Epithelial cell of prostate (primary cell): Measurements from ENCODE around the gene SGK2.

Experiments
- DNase-seq: peaks from one replicate; pipeline ENCODE4 v3.0.0-alpha.2; 2011; ENCODE audit warnings: low read depth, low spot score
- H3K27ac ChIP-seq: fragments of 450-650 bp; 2 replicates; pipeline ENCODE4 v1.5.1; 2017; ENCODE audit warnings: mild to moderate bottlenecking

SGK2 gene

DNA sequence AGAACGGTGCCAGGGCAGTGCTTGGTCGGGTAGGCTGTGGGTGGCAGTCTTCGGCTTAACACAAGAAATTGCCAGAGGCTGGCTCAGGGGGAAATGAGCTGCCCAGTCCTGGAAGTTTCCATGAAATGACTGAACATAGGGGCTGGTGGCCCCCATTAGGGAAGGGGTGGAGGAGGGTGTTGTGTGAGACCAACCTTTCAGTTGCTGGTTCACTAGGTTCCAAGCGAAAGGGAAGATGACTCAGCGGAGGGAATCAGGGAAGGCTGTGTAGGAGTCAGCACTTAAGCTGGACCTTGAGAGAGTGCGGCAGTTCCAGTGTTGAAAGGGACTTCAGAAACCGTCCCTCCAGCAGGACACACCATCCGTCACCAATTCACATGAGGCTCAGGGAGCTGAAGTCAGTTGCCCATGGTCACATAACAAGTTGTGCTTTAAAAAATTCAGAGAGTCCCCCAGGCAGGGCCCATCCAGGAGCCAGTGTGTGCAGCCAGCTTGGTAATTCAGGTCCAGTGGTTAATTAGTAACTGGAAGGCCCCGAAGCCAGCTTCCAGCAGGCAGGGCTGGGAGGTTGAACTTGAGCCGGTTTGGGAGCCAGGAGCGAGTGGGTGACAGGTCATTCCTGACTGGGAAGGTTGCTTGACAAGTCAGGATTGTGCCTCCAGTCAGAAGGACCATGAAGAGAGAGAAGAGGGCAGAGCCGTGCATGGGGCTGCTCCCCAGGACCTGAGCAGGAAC lies at the start of gene SGK2:
Gene SGK2, plus strand, starts transcription at position 616 of the 735 bp plus-strand sequence. CDS start 7,469 bp downstream, outside the sequence.
- no peak within 1 kb of the TSS for H3K27ac ChIP-seq
- no peak for DNase-seq

GRCh38 chr20:43511879-43512278 lies 46.9 kb upstream of the SGK2 start:
- DNase-seq, result no peak

DNA sequence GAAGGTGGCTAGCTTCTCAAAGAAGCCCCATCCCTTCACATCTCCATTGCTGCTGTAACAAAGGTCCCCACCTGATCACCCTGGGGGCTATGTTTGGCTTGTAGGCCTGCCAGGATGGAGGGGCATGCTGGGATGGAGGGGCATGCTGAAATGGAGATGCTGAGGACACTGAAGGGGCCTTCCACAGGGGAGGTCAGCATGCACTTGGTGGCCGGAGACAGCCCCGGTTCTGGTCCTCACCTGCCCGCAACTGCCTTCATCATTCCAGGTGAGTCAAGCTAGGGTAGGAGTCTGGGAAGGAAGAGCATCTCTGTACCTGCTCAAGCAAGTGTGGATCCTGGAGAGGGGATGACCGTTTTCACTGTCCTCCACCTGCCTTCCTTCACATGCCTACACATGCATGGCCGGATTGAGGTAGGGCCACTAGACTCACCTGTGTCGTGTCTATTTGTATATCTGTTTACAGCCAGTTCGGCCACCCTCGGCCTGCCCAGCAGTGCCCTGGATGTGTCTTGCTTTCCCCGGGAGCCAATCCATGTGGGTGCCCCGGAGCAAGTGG lies 45.4 kb upstream of the SGK2 start:
- no peak for DNase-seq
- peak overlapping the region; percentile 43 for H3K27ac ChIP-seq

More at GRCh38 chr20:43511879-43512278, 46.9 kb upstream of the SGK2 start:
- H3K27ac ChIP-seq, result no peak overlapping the region

DNA sequence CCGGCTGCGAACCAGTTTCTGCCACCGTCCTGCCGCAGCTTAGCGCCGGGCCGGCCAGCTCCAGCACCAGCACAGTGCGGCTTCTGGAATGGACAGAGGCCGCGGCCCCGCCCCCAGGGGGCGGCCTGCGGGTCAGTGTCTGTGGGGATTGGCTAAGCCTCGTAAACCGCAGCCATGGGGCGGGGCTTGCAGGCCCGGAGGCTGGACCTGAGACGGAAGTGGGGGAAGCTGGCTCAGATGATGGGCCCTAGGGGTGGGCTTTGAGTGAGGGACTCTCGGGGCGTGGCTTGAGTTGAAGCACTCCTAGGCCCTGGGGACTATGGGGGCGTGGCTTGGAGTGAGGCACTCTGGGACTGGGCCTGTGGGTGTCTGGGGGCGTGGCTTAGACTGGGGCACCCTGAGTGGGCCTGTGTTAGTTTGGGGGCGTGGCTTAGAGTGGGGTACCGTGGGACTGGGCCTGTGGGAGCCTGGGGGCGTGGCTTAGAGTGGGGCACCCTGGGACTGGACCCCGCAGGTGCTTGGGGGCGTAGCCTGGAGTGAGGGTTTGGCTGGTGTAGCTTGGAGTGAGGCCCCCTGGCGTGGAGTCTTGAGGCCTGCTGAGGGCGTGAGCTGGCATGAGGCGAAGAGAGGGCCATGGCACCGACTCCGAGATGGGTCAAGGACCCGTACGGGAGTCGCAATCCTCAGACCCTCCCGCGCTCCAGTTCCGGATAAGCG lies 44.7 kb upstream of the SGK2 start:
- DNase-seq, result peak; percentile 84
- peak overlapping the region; percentile 43 for H3K27ac ChIP-seq

DNA sequence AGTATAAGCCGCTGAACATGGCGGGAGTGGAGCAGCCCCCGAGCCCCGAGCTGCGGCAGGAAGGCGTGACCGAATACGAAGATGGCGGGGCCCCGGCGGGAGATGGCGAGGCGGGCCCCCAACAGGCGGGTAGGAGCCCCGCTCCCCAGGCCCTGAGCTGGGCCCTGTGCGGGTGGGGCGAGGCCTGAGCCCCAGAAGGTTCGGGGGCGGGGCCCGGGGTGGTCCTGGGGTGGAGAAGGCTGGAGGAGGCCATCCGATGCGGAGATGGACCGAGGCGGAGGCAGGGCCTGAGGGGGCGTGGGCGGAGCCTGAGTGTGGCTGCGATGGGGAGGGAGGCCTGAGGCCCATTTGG lies 44.2 kb upstream of the SGK2 start:
- DNase-seq, result no peak
- H3K27ac ChIP-seq, result no peak overlapping the region

DNA sequence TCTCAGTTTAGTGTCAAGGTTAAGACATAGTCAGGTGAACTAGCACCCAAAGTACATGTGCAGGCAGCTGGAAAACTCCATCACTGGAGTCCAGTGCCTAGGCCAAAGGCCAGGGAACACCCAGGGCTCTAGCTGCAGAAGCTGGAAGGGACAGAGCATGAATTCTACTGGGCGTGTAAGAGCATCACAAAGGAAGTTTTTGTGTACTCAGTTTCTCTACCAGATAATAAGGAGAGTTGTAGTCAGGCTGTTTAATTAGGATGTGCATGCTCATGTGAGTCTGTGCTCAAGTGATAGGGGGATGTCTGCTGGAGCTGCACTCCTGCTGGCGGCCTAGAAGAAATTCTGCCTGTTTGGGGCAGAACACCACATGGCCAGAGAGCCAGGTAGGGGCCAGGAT lies 43.2 kb upstream of the SGK2 start:
- no peak overlapping the region for H3K27ac ChIP-seq
- DNase-seq, result no peak

DNA sequence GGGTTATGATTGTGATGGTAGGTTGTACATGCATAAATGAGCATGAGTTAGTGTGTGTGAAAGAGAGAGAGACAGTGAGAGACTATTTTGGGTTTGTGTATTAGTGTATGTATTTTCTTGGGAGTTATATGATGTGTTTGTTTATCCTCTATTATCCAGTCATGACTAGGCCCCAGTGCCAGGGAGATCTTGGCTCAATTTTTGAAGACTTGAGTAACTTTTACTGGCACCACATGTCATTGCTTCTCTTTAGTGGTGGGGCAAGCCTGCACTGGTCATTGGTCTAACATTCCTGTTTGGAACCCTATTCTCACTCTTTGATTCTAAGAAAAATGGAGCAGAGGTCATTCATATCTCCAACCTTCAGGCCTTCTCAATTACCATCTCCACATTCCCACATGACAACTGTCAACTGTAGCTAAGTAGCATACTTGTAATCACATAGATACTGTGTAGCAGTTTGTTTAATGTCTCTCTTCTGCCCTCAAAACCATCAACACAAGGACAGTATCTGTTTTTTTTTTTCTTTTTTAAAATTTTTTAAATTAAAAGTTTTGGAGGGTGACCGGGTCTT lies 42.5 kb upstream of the SGK2 start:
- no peak for DNase-seq
- H3K27ac ChIP-seq, result no peak overlapping the region

- no peak for DNase-seq
- H3K27ac ChIP-seq, result no peak overlapping the region
These were observed 38.7 kb upstream of the SGK2 start for GRCh38 chr20:43520074-43520630.

DNA sequence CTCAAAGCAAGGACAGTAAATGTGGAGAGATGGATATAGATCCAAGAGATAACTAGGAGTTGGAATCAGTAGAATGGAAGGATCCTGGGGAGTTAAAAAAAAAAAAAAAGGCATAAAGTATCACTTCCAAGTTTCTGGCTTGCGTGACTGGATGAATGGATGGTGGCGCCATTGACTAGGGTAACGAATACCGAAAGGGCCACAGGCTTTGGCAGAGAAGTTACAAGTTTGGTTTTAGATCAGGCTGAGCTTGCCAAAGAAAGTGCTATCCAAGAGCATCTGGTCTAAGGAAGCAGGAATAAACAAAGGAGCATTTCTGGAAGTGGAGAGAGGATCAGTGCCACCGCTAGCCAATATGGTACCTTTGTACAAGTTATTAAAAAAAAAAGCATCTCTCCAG lies 33.8 kb upstream of the SGK2 start:
- DNase-seq, result no peak
- H3K27ac ChIP-seq, result no peak overlapping the region

DNA sequence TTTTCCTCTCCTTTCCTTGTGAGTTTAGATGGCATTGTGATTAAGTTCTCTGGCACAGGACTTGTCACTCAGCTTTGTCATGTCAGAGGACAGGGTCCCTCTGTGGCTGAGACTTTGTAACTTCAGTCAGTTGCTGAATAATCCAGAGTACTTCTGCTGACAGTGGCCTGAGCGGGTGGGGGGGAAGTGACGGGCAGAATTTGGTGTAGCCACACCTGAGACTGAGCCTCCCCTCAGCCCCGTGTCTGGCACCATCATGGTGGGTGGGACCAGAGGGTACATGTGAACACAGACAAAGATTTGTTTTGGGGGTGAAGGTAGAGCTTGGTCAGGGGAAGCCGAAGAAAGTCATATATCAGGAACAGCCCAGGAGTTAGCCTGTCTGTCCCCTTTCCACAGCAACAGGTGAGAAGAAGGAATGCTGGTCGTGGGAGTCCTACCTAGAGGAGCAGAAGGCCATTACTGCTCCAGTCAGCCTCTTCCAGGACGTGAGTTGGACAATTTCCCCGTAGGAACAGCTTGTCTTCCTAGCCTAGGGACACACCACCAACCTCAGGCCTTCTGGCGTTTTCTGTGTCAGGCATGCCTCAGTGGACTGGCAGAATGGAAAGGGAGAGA lies 30.5 kb upstream of the SGK2 start:
- no peak overlapping the region for H3K27ac ChIP-seq
- DNase-seq, result no peak

- H3K27ac ChIP-seq, result no peak overlapping the region
- no peak for DNase-seq
These were observed 29.8 kb upstream of the SGK2 start for GRCh38 chr20:43529051-43529450.

DNA sequence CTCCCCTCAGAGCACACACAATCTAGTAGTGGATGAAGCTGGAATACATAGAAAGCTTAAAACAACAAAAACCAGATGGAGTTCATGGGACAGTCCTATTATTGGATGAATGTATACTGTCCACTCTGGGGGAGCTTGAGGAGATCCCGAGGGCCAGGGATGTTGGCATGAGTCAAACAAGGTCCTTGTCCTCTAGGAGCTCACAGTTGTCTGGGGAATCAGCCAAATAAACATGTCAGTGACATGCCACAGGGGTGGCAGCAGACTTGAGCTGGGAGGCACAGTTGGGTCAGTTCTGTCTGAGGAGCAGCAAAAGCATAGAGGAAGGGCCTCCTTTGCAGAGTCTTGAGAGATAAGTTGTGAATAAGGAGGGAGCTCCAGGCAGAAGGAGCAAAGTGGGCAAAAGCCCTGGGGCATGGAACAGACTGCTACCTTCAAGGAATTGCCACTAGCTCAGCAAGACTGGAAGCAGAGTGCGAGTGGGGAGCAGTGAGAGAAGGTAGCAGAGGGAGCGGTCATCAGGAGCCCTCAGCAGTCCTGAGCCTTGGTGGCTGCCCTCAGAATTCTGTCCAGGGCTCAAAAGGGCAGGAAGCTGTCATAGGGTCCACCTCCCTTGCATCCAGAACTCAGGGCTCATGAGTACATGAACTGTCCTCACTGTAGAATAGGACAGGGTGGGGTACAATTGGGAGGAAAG lies 29.2 kb upstream of the SGK2 start:
- H3K27ac ChIP-seq, result no peak overlapping the region
- no peak for DNase-seq

DNA sequence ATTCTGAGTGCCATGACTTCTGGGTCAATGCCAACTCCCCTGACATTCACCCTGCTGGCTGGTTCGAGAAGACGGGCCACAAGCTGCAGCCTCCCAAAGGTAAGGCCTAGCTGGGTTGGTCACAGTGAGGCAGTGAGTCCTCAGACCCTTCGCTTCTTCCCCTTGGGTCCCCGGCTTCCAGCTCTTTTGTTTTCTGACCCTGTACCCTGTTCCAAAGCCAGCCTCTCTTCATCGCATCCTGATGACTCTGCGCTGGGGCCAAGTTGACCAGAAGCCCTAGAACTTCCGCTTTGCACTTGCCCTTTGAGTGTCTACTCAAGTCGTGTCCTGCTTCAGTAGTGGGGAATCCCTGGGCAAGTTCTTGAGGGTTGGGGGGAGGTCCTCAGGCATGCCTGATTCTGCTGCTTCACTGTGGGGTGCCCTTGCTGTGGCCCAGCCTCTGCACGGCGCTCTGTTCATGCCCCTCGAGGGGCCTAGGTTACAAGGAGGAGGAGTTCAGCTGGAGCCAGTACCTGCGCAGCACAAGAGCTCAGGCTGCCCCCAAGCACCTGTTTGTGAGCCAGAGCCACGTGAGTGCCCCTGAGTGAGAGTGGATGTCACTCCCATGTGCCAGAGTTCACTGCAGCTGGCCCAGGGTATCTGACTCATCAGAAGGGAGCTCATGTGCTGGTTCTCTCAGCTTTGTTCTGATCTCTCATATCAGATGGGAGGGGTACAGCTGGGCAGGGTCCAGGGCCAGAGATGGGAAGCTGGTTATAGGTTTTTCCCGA lies 28.3 kb upstream of the SGK2 start:
- no peak for DNase-seq
- no peak overlapping the region for H3K27ac ChIP-seq

- no peak overlapping the region for H3K27ac ChIP-seq
- no peak for DNase-seq
These were observed 27.8 kb upstream of the SGK2 start for GRCh38 chr20:43531091-43531443.

DNA sequence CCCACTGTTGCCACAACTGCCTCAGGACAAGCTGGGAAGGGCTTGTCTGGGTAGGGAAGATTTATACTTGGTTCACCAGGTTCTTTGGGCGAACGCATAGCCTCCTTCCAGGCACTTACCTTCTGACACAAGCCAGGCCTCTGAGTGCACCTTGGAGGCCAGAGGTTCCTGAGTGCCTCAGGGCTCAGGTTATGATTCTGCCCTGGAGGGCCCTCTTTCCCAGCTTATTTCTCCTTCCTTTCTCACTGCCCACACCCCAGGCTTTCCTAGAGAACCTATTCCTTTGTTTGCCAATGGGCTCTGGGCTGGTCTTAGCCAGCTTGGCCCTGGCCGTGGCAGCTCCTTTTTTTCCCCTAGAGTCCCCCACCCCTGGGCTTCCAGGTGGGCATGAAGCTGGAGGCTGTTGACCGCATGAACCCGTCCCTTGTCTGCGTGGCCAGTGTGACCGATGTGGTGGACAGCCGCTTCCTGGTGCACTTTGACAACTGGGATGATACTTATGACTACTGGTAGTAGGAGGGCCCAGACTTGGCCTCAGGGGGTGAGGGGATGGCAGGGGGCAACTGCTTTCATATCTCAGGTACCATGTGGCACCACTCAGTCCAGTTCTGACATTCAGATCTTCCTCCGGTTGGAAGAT lies 26.3 kb upstream of the SGK2 start:
- H3K27ac ChIP-seq, result no peak overlapping the region
- DNase-seq, result no peak

DNA sequence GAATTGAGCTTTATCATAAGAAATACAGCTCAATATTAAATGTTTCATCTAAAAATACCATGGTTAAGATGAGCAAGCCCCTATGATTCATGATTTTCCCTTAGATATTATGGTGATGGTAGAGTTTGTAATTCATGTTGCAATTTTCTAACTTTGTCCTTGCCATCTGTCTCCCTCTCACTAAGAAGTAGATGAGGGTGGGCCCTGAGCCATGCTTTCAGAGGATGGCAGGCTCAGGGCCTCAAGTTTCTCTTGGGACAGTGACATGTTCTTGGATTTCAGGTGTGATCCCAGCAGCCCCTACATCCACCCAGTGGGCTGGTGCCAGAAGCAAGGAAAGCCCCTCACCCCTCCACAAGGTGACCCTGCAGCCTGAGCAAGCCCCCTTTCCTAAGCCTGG lies 25.8 kb upstream of the SGK2 start:
- no peak overlapping the region for H3K27ac ChIP-seq
- DNase-seq, result no peak

- H3K27ac ChIP-seq, result no peak overlapping the region
- DNase-seq, result no peak
These were observed 24.8 kb upstream of the SGK2 start for GRCh38 chr20:43534016-43534415.

GRCh38 chr20:43534791-43535350 lies 24.0 kb upstream of the SGK2 start:
- no peak overlapping the region for H3K27ac ChIP-seq
- DNase-seq, result no peak
